HL-60 (cell line): Measurements from ENCODE around the gene FSTL3.

Experiments used
- CTCF ChIP-seq: IDR thresholded peaks from one replicate; pipeline ENCODE4 v1.5.1; 2011; ENCODE audit warnings: low read length, control low read depth, inconsistent platforms; ENCODE audit not compliant: insufficient read depth
- POLR2AphosphoS5 ChIP-seq: IDR thresholded peaks from 2 replicates; pipeline ENCODE4 v1.6.1; 2012; ENCODE audit warnings: low read depth
- SPI1 ChIP-seq: IDR thresholded peaks from 2 replicates; pipeline ENCODE4 v1.6.1; 2012; ENCODE audit warnings: low read depth, mild to moderate bottlenecking, borderline replicate concordance
- TF ChIP-seq, protein P1 (sequence below): IDR thresholded peaks from 2 replicates; pipeline ENCODE4 v1.6.1; 2012; ENCODE audit warnings: low read depth; ENCODE audit not compliant: insufficient replicate concordance

GRCh38 chr19:728011-728410, 51.8 kb downstream of the FSTL3 start:
- TF ChIP-seq CTCF = no peak
- TF ChIP-seq POLR2AphosphoS5 = no peak
- TF ChIP-seq SPI1 = no peak
- TF ChIP-seq, protein P1, sequence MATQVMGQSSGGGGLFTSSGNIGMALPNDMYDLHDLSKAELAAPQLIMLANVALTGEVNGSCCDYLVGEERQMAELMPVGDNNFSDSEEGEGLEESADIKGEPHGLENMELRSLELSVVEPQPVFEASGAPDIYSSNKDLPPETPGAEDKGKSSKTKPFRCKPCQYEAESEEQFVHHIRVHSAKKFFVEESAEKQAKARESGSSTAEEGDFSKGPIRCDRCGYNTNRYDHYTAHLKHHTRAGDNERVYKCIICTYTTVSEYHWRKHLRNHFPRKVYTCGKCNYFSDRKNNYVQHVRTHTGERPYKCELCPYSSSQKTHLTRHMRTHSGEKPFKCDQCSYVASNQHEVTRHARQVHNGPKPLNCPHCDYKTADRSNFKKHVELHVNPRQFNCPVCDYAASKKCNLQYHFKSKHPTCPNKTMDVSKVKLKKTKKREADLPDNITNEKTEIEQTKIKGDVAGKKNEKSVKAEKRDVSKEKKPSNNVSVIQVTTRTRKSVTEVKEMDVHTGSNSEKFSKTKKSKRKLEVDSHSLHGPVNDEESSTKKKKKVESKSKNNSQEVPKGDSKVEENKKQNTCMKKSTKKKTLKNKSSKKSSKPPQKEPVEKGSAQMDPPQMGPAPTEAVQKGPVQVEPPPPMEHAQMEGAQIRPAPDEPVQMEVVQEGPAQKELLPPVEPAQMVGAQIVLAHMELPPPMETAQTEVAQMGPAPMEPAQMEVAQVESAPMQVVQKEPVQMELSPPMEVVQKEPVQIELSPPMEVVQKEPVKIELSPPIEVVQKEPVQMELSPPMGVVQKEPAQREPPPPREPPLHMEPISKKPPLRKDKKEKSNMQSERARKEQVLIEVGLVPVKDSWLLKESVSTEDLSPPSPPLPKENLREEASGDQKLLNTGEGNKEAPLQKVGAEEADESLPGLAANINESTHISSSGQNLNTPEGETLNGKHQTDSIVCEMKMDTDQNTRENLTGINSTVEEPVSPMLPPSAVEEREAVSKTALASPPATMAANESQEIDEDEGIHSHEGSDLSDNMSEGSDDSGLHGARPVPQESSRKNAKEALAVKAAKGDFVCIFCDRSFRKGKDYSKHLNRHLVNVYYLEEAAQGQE = no peak
